H1 (cell line): ENCODE measurements around the gene SUPT20H. TPM values are rescaled to one million over a fixed set of nuclear protein-coding genes. Genes with fewer than 3 reads are reported as not detected.

ENCODE experiments used
- CTCF ChIA-PET: fragments of 300-600 bp; sonication (Branson Sonifier 250); formaldehyde crosslinking; loops from one replicate; lab custom pipeline; 2021; ENCODE audit not compliant: partially characterized antibody; lab: Charles Lee
- POLR2A ChIA-PET: fragments of 300-600 bp; sonication (Branson Sonifier 250); formaldehyde crosslinking; loops from one replicate; lab custom pipeline; 2021; ENCODE audit warnings: inconsistent platforms; ENCODE audit not compliant: partially characterized antibody; lab: Charles Lee
- DNase-seq, 2 experiments: peaks; one replicate each; pipeline versions ENCODE4 v3.0.0 to v3.0.0-alpha.2; 2010 to 2022; ENCODE audit warnings: low spot score in 2 of 2, low read depth in 1 of 2, mixed read lengths in 1 of 2
- FAIRE-seq: peaks from 2 replicates; lab custom pipeline; 2011; peaks lifted over from hg19 to GRCh38; lab: Jason Lieb, UNC
- H2AFZ ChIP-seq: 2 replicates; pipeline ENCODE4 v1.8.1; 2012; ENCODE audit warnings: low read length, inconsistent platforms
- H2AK5ac ChIP-seq: 2 replicates; pipeline ENCODE4 v1.6.1; 2013; ENCODE audit warnings: low read depth, low read length
- H2BK120ac ChIP-seq: replicated peaks from 2 replicates; pipeline ENCODE3; 2013; ENCODE audit warnings: low read depth, low read length, inconsistent platforms
- H2BK12ac ChIP-seq: 2 replicates; pipeline ENCODE4 v1.6.1; 2013; ENCODE audit warnings: low read depth, low read length
- H2BK15ac ChIP-seq: 2 replicates; pipeline ENCODE4 v1.6.1; 2013; ENCODE audit warnings: low read length
- H2BK20ac ChIP-seq: 2 replicates; pipeline ENCODE4 v1.6.1; 2013; ENCODE audit warnings: low read length
- H2BK5ac ChIP-seq: 2 replicates; pipeline ENCODE4 v1.6.1; 2013; ENCODE audit warnings: low read depth, low read length
- H3K14ac ChIP-seq: 2 replicates; pipeline ENCODE4 v1.6.1; 2013; ENCODE audit warnings: inconsistent platforms; ENCODE audit not compliant: insufficient read length
- H3K18ac ChIP-seq: 2 replicates; pipeline ENCODE4 v1.6.1; 2013; ENCODE audit warnings: low read length; ENCODE audit errors: extremely low read depth
- H3K23ac ChIP-seq: 2 replicates; pipeline ENCODE4 v1.6.1; 2013; ENCODE audit warnings: inconsistent platforms; ENCODE audit not compliant: insufficient read length
- H3K23me2 ChIP-seq: 2 replicates; pipeline ENCODE4 v1.6.1; 2013; ENCODE audit warnings: low read depth, low read length
- H3K27ac ChIP-seq: 2 replicates; pipeline ENCODE4 v1.6.1; 2011; ENCODE audit warnings: low read depth, low read length, inconsistent platforms
- H3K27me3 ChIP-seq, 4 experiments: replicated peaks in 1 of 4; 1 replicate in 1 of 4; 2 replicates in 3 of 4; pipeline versions ENCODE4 v1.6.1 to v1.8.1; 2011 to 2013; ENCODE audit warnings: low read length in 3 of 4, mild to moderate bottlenecking in 3 of 4, inconsistent platforms in 2 of 4, mixed read lengths in 2 of 4, moderate library complexity in 1 of 4; ENCODE audit not compliant: control insufficient read depth in 3 of 4, insufficient read depth in 3 of 4; ENCODE audit errors: extremely low read depth in 1 of 4
- H3K36me3 ChIP-seq, 4 experiments: 2 replicates each; pipeline versions ENCODE4 v1.6.1 to v1.8.1; 2011 to 2013; ENCODE audit warnings: mild to moderate bottlenecking in 4 of 4, low read length in 3 of 4, moderate library complexity in 2 of 4, control low read depth in 1 of 4, inconsistent platforms in 1 of 4; ENCODE audit not compliant: insufficient read depth in 4 of 4, control insufficient read depth in 2 of 4
- H3K4ac ChIP-seq: replicated peaks from 2 replicates; pipeline ENCODE3; 2013; ENCODE audit warnings: low read length, low read depth, mixed read lengths, inconsistent platforms; ENCODE audit not compliant: insufficient read length
- H3K4me1 ChIP-seq, 4 experiments: replicated peaks in 1 of 4; 1 replicate in 1 of 4; 2 replicates in 3 of 4; pipeline versions ENCODE4 v1.6.1 to v1.8.1; 2011 to 2013; ENCODE audit warnings: low read length in 3 of 4, inconsistent platforms in 2 of 4, mixed read lengths in 1 of 4; ENCODE audit not compliant: insufficient read depth in 4 of 4, control insufficient read depth in 3 of 4
- H3K4me2 ChIP-seq, 2 experiments: 2 replicates each; pipeline versions ENCODE4 v1.6.1 to v1.8.1; 2011 to 2013; ENCODE audit warnings: low read depth in 2 of 2, low read length in 2 of 2, control low read depth in 1 of 2, inconsistent platforms in 1 of 2, mild to moderate bottlenecking in 1 of 2; ENCODE audit not compliant: insufficient read depth in 1 of 2
- H3K4me3 ChIP-seq, 4 experiments: fragments of 200-600, 300-600 bp in 1 of 4; sonication (generic), shearing (Covaris generic), sonication (Bioruptor Twin) in 1 of 4; 2 replicates each; pipeline versions ENCODE4 v1.5.1 to v1.8.1; 2011 to 2016; ENCODE audit warnings: low read length in 4 of 4, low read depth in 3 of 4, control low read depth in 2 of 4, inconsistent platforms in 2 of 4, mild to moderate bottlenecking in 2 of 4, mixed read lengths in 1 of 4, moderate library complexity in 1 of 4; ENCODE audit not compliant: insufficient read depth in 2 of 4; ENCODE audit errors: extremely low read depth in 1 of 4
- H3K56ac ChIP-seq: replicated peaks from 2 replicates; pipeline ENCODE3; 2013; ENCODE audit warnings: low read depth, mild to moderate bottlenecking, mixed read lengths, low read length, inconsistent platforms; ENCODE audit not compliant: insufficient read length
- H3K79me1 ChIP-seq: 2 replicates; pipeline ENCODE4 v1.6.1; 2013; ENCODE audit warnings: low read depth, low read length, control low read depth
- H3K79me2 ChIP-seq, 2 experiments: 2 replicates each; pipeline versions ENCODE4 v1.6.1 to v1.8.1; 2012 to 2013; ENCODE audit warnings: low read length in 2 of 2, mild to moderate bottlenecking in 2 of 2, inconsistent platforms in 1 of 2; ENCODE audit not compliant: insufficient read depth in 2 of 2, control insufficient read depth in 1 of 2
- H3K9ac ChIP-seq, 4 experiments: replicated peaks in 1 of 4; 1 replicate in 1 of 4; 2 replicates in 3 of 4; pipeline versions ENCODE4 v1.6.1 to v1.8.1; 2011 to 2013; ENCODE audit warnings: low read depth in 3 of 4, low read length in 3 of 4, control low read depth in 2 of 4, mild to moderate bottlenecking in 2 of 4, moderate library complexity in 2 of 4, inconsistent platforms in 1 of 4; ENCODE audit errors: extremely low read depth in 1 of 4
- H3K9me3 ChIP-seq, 2 experiments: 2 replicates each; pipeline versions ENCODE4 v1.6.1 to v1.8.1; 2012 to 2013; ENCODE audit warnings: mild to moderate bottlenecking in 2 of 2, moderate library complexity in 2 of 2, control low read depth in 1 of 2, inconsistent platforms in 1 of 2, low read depth in 1 of 2, low read length in 1 of 2, mixed read lengths in 1 of 2; ENCODE audit not compliant: insufficient read depth in 2 of 2
- H4K20me1 ChIP-seq, 2 experiments: replicated peaks in 1 of 2; 2 replicates each; pipeline versions ENCODE3 to v1.8.1; 2011 to 2013; ENCODE audit warnings: inconsistent platforms in 2 of 2, low read length in 2 of 2, mild to moderate bottlenecking in 1 of 2; ENCODE audit not compliant: insufficient read depth in 2 of 2, control insufficient read depth in 1 of 2
- H4K5ac ChIP-seq: 2 replicates; pipeline ENCODE4 v1.6.1; 2013; ENCODE audit warnings: low read length, low read depth, mixed read lengths, inconsistent platforms; ENCODE audit not compliant: insufficient read length
- H4K8ac ChIP-seq: 2 replicates; pipeline ENCODE4 v1.8.0; 2013; ENCODE audit warnings: mild to moderate bottlenecking, moderate library complexity, low read length, inconsistent platforms; ENCODE audit not compliant: insufficient read depth; ENCODE audit errors: extremely low read depth
- H4K91ac ChIP-seq: replicated peaks from 2 replicates; pipeline ENCODE3; 2013; ENCODE audit warnings: low read length, mixed read lengths, inconsistent platforms; ENCODE audit not compliant: insufficient read length
- EZH2 ChIP-seq: fragments of 200-600 bp; sonication (generic); IDR thresholded peaks from 2 replicates; pipeline ENCODE4 v1.7.1; 2012; ENCODE audit warnings: low read depth, mild to moderate bottlenecking, moderate library complexity, low read length, inconsistent platforms; ENCODE audit not compliant: severe bottlenecking
- TAF1 ChIP-seq: IDR thresholded peaks from 2 replicates; pipeline ENCODE4 v1.6.1; 2011; ENCODE audit warnings: mild to moderate bottlenecking, low read depth, low read length
- WGBS, 2 experiments: shearing (Covaris generic) in 1 of 2; methylation state at CpG; one replicate each; pipeline versions ENCODE4 v1.1.6 to v1.1.7; 2013 to 2015; ENCODE audit warnings: low lambda C conversion rate in 2 of 2, mixed read lengths in 2 of 2, inconsistent platforms in 1 of 2, low coverage in 1 of 2, missing lambda C conversion rate in 1 of 2; ENCODE audit not compliant: insufficient replicate concordance in 2 of 2, insufficient coverage in 1 of 2, insufficient read length in 1 of 2; ENCODE audit errors: extremely low coverage in 1 of 2, missing lambda C conversion rate in 1 of 2; 5-methylcytosine and 5-hydroxymethylcytosine counted together
- polyA plus RNA-seq, 7 experiments: library from polyadenylated mRNA; depleted of rRNA in 3 of 7; stranded (reverse) in 5 of 7; unstranded in 2 of 7; fragments of >200 nt in 5 of 7; fragments of 200-250 nt in 2 of 7; gene quantifications; 1 replicate in 5 of 7; 2 replicates in 1 of 7; 4 replicates in 1 of 7; pipeline versions ENCODE4 v1.2.1 to v1.2.3, GENCODE V29; 2011 to 2013; ENCODE audit warnings: missing spikeins in 2 of 7, mixed read lengths in 2 of 7
- total RNA-seq: library from RNA; stranded (reverse); fragmentation: NEBNext Ultra II Directional; extraction: Animal tissue kit (Norgen Biotek cat#: 25700); gene quantifications from 2 replicates; pipeline ENCODE4 v1.2.1, GENCODE V29; 2021
- TF ChIP-seq, protein P1 (sequence below): IDR thresholded peaks from 2 replicates; pipeline ENCODE4 v1.6.1; 2012; ENCODE audit warnings: inconsistent platforms

SUPT20H gene
- total and polyA plus RNA-seq, 2 of the 8 experiments (the other 6 are each of a cell fraction or from before 2014, with no cell fraction given): 69.2 to 75.1 TPM

- no peak for DNase-seq
- Histone ChIP-seq H2AFZ (no peak overlapping the region), H3K4ac (no peak overlapping the region)
Measured at GRCh38 chr13:37075164-37075563, 15.7 kb upstream of the SUPT20H start.

More at GRCh38 chr13:37075164-37075563, 15.7 kb upstream of the SUPT20H start:
- no peak overlapping the region for H2BK120ac ChIP-seq
- no peaks in the 10 kb centered on the region for H3K36me3 ChIP-seq
- H3K23me2 ChIP-seq: no peaks in the 10 kb centered on the region
- no peaks in the 10 kb centered on the region for H3K27me3 ChIP-seq
- TF ChIP-seq, protein P1, sequence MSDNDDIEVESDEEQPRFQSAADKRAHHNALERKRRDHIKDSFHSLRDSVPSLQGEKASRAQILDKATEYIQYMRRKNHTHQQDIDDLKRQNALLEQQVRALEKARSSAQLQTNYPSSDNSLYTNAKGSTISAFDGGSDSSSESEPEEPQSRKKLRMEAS: no peak
- TF ChIP-seq EZH2 (no peak), TAF1 (no peak)
- no peak overlapping the region for H4K5ac ChIP-seq
- no peak overlapping the region for H2AK5ac ChIP-seq
- H3K9ac ChIP-seq: no peak overlapping the region
- no peak overlapping the region for H3K4me3 ChIP-seq
- H4K20me1 ChIP-seq: no peaks in the 10 kb centered on the region
- H4K8ac ChIP-seq: no peak overlapping the region
- no peak overlapping the region for H3K23ac ChIP-seq
- H2BK12ac ChIP-seq: no peak overlapping the region
- WGBS, 2 experiments: 85% methylated on average over 2 of the region's 2 CpGs; no CpG with 5 or more reads in 1 of the 2 experiments
- H3K4me2 ChIP-seq: no peak overlapping the region
- H3K79me2 ChIP-seq: no peaks in the 10 kb centered on the region
- CTCF ChIA-PET: interaction anchor here (0.5 to 2.3 kb wide), 6 partner anchors 9 to 547 kb away, joined by 3 to 9 read pairs (median 3); no protein-coding TSS in a partner anchor
- no peak overlapping the region for H4K91ac ChIP-seq
- no peaks in the 10 kb centered on the region for H3K9me3 ChIP-seq
- H3K4me1 ChIP-seq: no peaks in the 10 kb centered on the region
- no peak overlapping the region for H3K14ac ChIP-seq
- no peaks in the 10 kb centered on the region for H3K79me1 ChIP-seq
- POLR2A ChIA-PET: no interaction called here
- H2BK15ac ChIP-seq: no peak overlapping the region
- no peak overlapping the region for H2BK5ac ChIP-seq
- no peak overlapping the region for H3K27ac ChIP-seq
- no peak overlapping the region for H2BK20ac ChIP-seq
- H3K18ac ChIP-seq: no peak overlapping the region
- no peak overlapping the region for H3K56ac ChIP-seq
- no peak for FAIRE-seq
